WTC11 (cell line): ENCODE results near the gene RBM4.

Experiments used
- CTCF ChIP-seq: fragments of 200-600 bp; IDR thresholded peaks from 2 replicates; pipeline ENCODE4 v1.8.0; 2022; ENCODE audit warnings: antibody characterized with exemption
- FOXJ3 ChIP-seq: sonication (generic); formaldehyde crosslinking; IDR thresholded peaks from 2 replicates; pipeline ENCODE4 v1.9.0; 2021; ENCODE audit warnings: missing genetic modification reagents, mild to moderate bottlenecking, borderline replicate concordance
- IRF2 ChIP-seq: sonication (generic); formaldehyde crosslinking; IDR thresholded peaks from 2 replicates; pipeline ENCODE4 v1.8.0; 2022; ENCODE audit warnings: low read depth, missing genetic modification reagents, borderline replicate concordance
- KAT7 ChIP-seq: sonication (generic); formaldehyde crosslinking; IDR thresholded peaks from 2 replicates; pipeline ENCODE4 v1.8.1; 2023; ENCODE audit warnings: missing genetic modification reagents, mild to moderate bottlenecking, borderline replicate concordance
- MAX ChIP-seq: sonication (generic); formaldehyde crosslinking; IDR thresholded peaks from 2 replicates; pipeline ENCODE4 v1.8.0; 2022; ENCODE audit warnings: mild to moderate bottlenecking, missing genetic modification reagents
- NR1H2 ChIP-seq: sonication (generic); formaldehyde crosslinking; IDR thresholded peaks from 2 replicates; pipeline ENCODE4 v1.9.0; 2021; ENCODE audit warnings: mild to moderate bottlenecking, moderate library complexity, missing genetic modification reagents

GRCh38 chr11:66592457-66593302, 45.8 kb upstream of the RBM4 start, which contains the start of the genes CCDC87 and CCS:
- no peak for TF ChIP-seq NR1H2 (CRISPR knock-in tag)
- no peak for TF ChIP-seq KAT7
- TF ChIP-seq FOXJ3 (CRISPR knock-in tag) = no peak
- peak; percentile 32 for TF ChIP-seq CTCF
- TF ChIP-seq MAX = peak; percentile 97
- no peak for TF ChIP-seq IRF2 (CRISPR knock-in tag)
